H4 (cell line): ENCODE data around the gene COL9A1. TPM values are rescaled to one million over a fixed set of nuclear protein-coding genes. Genes with fewer than 3 reads are reported as not detected.

ENCODE experiments used
- DNase-seq: peaks from one replicate; pipeline ENCODE4 v3.0.0-alpha.2; 2015; ENCODE audit warnings: low spot score
- total RNA-seq: library from RNA; depleted of rRNA; stranded (reverse); fragments of >200 nt; shearing (Covaris generic); gene quantifications from 2 replicates; pipeline ENCODE4 v1.2.3, GENCODE V29; 2014

The COL9A1 gene
- total RNA-seq, 1 experiment from 2014 or later = not detected

- no peak for DNase-seq
These were observed 13.6 kb downstream of the COL9A1 start for GRCh38 chr6:70289299-70289698.

DNA sequence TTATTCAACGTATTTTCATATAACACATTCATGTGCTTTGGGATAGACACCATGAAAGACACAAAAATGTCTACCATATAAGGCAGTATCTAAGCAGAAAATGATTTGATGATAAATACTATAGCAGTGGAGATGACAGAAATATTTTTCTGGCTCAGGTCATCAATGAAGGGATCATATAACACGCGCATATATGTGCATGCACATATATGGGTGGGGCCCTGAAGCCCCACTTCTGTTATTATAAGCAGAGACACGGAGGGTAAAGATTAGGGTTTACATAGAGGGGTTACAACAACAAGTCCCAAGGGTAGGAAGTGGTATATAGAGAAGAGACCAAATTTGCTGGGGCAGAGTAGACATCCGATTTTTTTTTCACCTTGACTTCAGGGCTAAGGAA, 16.0 kb downstream of the COL9A1 start:
- no peak for DNase-seq

DNA sequence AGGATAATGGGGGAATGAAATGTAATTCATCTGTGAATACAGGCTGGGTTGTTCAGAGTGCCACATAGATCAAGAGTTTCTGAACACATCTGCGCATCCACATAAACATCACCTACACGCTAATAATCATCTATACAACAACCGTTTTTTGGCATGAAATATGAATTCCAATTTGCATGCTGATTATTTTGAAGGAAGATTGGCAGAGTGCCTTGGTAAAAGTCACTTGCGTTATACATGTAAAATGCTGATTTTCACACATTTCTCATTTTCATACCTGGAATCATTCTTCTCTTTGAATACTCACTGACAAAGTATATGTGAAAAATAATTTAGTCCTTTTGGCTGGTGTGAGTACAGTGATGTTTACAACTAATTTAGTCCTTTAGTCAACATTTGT, 17.7 kb downstream of the COL9A1 start:
- no peak for DNase-seq

DNA sequence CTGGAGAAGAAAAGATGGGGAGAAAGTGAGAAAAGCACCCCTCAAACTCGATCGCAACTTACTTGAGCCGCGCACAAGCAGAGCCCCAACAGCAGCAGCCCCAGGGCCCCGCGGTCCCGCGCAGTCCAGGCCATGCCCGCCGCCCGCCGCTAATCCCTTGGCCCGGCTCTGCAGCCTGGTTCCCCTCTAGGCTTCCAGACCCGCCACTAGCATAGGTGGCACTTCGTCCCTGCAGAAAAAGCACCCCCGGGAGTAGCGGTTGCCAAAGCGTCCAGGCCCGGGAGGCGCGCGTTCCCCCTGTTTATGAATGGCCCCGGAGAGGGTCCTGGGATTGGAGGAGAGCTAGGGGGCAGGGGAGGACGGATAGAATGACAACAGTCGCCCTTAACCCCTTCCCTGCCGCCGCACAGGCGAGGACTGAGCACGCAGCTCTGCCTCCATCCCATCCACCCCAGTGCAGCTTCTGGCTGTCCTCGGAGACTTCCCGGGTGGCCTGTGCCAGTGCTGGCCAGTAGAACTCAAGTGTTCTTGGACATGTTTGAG, 19.9 kb downstream of the COL9A1 start:
- DNase-seq = no peak

DNA sequence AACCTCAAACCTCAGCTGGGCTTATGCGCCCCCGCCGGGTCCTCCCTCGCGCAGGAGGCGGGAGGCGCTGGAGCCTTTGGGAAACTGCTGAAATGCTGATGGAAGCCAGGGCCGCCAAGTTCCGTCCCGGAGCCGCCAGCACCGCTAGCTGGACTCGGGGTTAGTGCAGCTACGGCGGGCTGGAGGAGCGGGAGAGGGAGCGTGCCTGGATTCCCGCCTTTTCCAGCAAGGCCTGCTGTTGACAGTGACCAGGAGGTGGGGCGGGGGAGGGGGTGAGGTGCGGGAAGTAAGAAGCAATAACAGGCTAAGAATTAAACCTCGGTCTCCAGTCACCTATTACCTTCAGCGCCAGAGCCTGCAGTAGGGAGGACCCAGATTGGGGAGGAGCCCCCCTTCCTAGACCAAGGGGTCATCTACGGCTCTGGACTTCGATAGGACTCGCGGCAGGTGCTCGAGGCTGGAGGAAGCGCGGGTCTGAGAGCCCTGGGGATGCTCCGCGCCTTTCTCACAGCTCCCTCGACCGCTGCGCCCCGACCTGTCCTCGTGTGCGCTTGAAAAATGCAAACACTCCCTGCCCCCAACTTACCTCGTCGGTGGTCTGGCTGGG, 20.5 kb downstream of the COL9A1 start:
- no peak for DNase-seq

GRCh38 chr6:70281923-70282311, 21.0 kb downstream of the COL9A1 start:
- DNase-seq = no peak

- DNase-seq = no peak
These were observed 22.5 kb downstream of the COL9A1 start for GRCh38 chr6:70280400-70280853.

DNA sequence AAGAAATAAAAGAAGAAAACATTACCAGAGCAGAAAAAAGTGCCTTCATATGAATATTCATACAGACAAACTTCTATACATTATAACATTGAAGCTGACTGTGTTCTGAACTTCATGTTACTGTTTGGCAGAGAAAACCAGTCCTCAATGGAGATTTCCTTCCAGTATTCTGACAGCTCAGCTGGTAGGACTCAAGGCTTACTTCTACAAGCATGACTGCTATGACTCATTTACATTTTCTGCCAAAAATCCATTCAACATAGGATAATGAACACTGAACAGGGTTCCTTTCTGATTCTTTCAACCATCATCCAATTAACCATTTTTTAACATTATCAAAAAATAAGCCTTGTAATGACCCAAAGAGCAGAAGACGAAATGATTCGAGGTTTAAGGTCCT, 25.4 kb downstream of the COL9A1 start:
- DNase-seq = no peak

GRCh38 chr6:70274338-70274737, 28.5 kb downstream of the COL9A1 start:
- no peak for DNase-seq

GRCh38 chr6:70272071-70272470, 30.8 kb downstream of the COL9A1 start:
- DNase-seq = no peak

- no peak for DNase-seq
These were observed 32.4 kb downstream of the COL9A1 start for GRCh38 chr6:70270287-70271005.

DNA sequence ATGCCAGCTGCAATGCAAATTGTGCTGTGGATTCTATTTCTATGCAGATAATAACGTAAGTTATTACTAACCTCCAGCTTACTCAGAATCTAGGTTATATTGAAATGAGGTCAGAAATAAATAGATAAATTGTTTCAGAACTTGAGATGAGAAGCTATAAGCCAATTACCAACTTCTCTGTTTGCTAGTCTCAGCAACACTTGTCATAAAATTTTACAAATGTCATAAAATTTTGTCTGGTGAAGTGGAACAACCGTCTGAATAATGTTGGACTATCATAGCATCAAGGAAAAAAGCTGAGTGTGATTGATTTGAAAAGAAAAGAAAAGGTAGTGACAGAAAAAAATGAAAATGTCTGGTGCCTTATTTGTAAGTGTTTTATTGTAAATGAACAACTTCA, 36.7 kb downstream of the COL9A1 start:
- DNase-seq = no peak

DNA sequence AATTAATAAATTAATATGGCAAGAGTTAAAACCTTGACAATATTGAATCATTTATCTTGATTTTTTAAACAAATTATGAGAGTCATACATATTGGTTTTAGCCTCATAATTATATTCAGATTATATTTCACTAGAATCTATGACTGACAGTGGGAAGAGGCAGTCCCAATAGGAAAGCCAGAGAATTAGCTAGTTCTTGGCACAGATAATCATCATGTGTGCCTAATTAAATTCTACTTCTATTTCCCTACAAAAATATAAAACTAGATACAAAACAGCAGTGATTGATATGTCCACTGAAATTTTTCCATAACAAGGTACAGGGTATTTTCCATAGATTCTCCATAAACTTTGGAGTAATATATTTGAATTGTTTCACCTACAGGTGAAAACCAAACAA, 38.6 kb downstream of the COL9A1 start:
- no peak for DNase-seq

DNA sequence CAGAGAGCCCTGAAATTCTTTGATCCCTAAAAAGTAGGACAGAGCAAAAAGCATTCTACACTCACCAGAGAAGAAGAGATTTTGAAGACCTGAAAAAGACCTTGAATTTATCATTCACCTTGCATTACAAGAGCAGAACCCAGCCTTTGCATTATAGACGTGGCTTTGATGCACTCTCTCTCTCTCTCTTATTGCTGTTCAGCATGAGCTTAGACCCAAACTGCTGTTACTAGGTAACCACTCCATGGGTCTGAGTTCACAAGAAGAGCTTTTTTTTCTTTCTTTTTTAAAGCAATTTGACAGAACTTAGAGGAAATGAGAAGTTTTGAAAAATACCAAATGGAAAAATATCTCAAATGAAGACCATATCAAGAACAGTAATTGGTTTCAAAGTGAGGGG, 44.4 kb downstream of the COL9A1 start:
- DNase-seq = no peak

- DNase-seq = no peak
These were observed 45.1 kb downstream of the COL9A1 start for GRCh38 chr6:70257768-70258273.

GRCh38 chr6:70254784-70255183, 48.1 kb downstream of the COL9A1 start:
- DNase-seq = no peak

DNA sequence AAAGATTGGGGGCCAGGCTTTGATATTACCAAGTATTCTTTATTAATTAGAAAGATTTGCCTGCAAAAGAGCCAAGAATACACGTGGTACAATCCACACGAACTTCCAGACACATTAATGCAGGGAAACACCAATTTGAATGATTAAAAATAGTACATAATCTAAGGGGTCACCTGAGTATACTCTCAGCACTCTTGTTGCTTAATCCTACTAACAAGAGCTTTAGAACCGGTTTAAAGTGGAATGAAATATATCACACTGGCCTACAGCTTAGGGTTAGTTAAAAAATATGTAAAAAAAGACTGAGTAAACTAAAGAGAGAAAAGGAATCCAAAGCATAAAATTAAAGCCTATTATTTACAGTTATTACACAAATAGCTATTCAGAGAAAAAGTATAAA, 49.0 kb downstream of the COL9A1 start:
- DNase-seq = no peak

- DNase-seq = no peak
These were observed 50.3 kb downstream of the COL9A1 start for GRCh38 chr6:70252604-70253003.

- DNase-seq = no peak
These were observed 56.8 kb downstream of the COL9A1 start for GRCh38 chr6:70246118-70246517.

GRCh38 chr6:70241991-70242420, 60.9 kb downstream of the COL9A1 start:
- DNase-seq = peak; percentile 50

DNA sequence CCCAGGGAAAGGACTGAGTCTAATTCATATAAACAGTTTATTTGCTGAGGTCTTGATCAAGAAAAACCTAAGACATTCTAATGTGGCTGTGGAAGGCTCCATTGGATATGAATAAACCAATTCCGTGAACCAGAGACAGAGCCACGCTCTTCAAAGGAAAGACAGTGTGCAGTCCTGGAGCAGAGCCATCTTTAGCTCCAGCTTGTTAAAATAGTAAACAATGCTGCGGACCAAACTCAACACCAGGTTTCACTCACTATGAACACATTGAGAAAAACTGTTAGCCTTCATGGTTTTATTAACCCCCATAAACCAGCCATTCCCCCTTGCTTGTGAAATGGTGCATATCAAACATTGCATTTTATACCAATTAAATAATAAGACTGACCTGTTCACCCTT, 61.9 kb downstream of the COL9A1 start:
- no peak for DNase-seq

DNA sequence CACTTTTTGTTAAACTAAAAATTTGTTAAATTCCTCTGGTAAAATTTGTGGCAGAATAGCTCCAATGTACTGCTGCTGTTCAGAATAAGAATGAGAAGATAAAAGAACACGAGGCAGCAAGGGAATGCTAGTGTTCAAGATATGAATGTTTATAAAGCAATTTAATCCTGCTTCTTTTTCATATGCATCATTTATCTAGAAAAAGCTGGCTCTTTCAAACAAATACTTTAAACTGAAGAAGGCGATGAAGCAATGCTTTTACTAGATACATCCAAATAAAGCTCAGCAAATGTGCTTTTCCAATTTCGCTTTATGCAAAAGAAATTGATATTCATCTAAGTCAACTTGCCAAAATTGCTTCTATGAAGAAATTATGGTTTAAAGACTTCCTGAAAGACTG, 66.5 kb downstream of the COL9A1 start:
- DNase-seq = no peak

GRCh38 chr6:70234561-70235236, 68.2 kb downstream of the COL9A1 start:
- DNase-seq = no peak
